GM18870 (cell line): Measurements from ENCODE around the gene ANKRD53.

Experiments used
- ATAC-seq: cut with Tn5 transposase; IDR thresholded peaks from one replicate; pipeline ENCODE4 v1.9.1; 2021; ENCODE audit warnings: moderate library complexity; ENCODE audit not compliant: unreplicated experiment

Gene ANKRD53

DNA sequence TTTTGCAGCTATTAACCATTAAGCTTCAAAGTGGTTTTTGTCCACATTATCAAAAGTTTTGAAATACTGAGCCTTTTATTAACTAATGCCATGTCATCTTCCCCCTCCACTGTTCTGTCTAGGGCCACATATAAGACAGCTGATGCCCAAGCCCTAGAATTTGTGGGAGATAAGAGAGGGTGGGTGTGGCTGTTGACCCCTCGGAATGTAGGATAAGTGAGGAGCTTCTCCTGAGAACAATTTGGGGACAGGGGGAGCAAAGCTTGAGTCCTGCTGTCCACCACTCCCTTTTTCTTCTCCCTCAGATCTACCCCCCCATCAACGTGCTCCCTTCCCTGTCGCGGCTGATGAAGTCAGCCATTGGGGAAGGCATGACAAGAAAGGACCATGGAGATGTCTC, 14.3 kb upstream of the ANKRD53 start:
- ATAC-seq: no peak

DNA sequence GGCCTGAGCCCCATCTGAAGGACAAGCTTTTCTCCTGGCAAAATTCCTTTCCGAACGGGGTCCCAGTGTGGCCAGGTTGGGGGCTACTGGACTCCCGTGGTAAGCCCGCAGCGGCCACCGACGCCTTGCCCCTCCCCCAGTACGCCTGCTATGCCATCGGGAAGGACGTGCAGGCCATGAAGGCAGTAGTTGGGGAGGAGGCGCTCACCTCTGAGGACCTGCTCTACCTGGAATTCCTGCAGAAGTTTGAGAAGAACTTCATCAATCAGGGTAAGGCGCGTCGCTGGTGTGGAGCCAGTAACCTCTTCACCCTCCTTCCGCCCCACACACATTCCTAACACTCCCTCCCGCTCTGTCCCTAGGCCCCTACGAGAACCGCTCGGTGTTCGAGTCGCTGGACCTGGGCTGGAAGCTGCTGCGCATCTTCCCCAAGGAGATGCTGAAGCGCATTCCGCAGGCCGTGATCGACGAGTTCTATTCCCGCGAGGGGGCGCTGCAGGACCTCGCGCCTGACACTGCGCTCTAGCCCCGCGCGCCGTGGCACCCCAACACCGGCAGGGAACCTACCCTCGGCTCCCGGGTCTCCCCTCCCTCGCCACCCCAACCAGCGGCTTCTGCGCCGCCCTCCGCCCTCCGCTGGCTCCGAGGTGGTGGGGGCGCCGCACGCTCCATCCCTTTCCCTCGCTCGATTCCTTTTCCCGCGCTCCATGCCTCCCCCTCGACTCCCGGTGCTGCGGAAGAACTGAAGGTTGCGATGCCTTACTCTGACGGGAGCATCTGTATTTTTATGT, 13.6 kb upstream of the ANKRD53 start:
- ATAC-seq: no peak

DNA sequence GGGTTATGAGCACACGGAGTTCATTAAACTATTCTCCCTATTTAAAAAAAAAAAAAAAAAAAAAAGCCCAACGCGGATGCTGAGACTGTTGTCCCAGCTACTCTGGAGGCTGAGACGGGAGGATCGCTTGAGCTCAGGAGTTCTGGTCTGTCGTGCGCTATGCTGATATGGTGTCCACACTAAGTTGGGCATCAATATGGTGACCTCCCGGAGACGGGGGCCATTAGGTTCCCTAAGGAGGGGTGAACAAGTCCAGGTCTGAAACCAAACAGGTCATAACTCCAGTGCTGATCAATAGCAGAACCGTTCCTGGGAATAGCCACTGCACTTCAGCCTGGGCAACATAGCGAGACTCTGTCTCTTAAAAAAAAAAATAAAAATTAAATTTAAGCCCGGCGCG, 12.9 kb upstream of the ANKRD53 start:
- no peak for ATAC-seq

DNA sequence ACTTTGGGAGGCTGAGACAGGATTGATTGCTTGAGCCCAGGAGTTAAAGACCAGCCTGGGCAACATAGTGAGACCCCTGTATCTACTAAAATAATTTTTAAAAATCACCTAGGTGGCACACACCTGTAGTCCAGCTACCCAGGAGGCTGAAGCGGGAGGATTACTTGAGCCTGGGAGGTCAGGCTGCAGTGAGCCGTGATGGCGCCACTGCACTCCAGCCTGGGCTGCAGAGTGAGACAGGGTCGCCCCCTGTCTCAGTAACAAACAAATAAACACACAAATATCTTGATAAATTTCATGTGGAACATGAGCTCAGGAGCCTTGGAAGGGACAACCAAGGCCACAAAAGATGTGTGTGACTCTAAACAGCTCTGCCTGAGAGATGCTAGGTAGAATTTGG, 11.7 kb upstream of the ANKRD53 start:
- ATAC-seq: no peak

DNA sequence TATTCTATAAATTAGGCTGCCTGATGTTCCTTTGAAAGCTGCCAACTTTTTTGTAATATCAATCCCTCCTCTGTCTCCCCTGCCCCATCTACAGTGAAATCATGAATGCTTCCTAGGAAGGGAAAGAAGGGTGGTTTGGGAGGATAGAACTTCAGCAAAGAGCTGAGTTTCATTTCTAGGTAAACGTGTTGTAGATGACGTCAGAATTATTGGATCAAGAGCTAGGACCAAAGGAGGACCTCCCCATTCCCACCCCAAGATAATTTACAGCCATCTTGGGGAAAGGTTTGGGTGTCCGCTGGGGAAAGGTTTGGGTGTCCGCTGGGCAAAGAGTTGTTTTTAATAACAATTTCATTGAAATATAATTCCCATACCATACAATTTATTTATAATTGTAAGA, 11.2 kb upstream of the ANKRD53 start:
- ATAC-seq: no peak

DNA sequence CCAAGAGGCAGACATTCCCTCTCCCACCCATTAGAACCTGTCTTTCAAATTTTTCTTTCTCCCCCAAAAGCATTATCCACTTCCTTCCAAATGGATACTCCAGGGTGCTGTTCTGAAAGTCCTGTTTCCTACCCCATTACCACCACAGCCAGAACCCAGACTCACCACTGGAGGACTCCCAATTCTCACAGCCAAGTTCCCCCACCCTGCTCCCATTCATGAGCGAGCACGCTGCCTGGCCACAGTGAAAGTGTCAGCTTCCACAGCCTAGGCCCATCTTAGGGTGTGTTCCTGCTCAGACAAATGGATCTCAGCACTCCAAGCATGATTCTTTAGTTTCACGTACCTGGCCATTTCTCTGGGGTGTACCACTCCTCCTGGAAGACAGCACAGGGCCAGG, 3.8 kb upstream of the ANKRD53 start:
- ATAC-seq: no peak

DNA sequence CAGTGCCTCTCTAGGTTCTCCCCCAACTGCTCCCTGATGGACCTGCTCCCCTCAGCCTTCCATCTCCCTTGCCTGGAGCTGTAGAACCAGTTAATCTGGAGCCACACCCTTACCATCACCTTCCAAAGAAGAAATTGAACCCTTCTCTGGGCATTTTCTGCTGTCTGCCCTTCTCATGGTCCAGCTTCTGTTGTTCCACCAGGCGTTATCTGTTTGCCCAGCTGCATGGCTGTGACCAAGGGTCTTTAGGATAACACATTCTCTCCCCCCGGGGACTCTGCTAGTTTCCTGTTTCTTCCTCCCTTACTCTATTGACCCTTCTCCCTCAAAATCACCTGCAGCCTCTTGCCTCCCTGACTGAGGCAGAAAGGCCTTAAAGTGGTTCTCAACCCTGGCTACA, 3.2 kb upstream of the ANKRD53 start:
- no peak for ATAC-seq

DNA sequence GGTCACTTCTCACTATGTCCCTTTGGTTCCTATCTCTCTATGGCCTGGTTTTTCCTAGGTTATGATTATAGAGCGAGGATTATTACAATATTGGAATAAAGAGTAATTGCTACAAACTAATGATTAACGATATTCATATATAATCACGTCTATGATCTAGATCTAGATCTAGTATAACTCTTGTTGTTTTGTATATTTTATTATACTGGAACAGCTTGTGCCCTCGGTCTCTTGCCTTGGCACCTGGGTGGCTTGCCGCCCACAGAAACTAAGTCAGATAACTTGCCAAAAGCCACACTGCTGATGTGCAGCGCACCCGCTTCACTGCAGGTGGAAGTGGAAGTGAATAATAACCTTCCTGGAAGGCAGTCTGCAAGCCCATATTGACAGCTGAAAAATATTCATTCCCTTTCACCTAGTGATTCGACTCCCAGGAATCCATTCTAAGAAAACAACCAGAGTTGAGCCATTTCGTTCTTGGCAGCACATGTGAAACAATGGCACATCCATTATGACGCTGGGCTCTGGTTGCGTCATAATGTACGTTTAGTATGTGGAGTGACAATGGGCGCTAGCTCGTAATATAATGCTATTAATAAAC, 725 bp upstream of the ANKRD53 start:
- no peak for ATAC-seq

DNA sequence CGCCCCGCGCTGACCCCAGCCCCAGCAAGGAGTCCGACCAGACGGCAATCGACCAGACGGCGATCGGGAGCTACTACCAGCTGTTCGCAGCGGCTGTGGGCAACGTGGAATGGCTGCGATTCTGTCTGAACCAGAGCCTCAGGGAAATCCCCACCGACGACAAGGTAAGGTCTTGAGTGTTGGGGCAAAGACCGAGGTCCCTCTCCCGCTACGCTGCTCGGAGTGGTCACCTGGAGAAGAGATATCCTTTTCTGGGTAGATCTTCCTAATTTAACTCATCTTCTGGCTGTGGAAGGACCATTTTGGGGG, 704 bp downstream of the ANKRD53 start:
- ATAC-seq: no peak

DNA sequence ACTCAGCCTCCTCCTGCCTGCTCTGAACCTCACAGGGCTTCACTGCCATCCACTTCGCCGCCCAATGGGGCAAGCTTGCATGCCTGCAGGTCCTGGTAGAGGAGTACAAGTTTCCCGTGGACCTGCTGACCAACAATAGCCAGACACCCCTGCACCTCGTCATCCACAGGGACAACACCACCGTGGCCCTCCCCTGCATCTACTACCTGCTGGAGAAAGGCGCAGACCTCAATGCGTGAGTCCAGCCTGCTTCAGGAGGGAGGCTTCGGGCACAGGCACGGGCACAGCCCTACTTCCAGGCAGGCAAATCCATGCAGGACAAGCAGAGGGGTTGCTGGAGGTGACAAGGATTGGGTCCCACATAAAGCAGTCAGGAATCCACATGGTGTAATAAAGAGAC, 1.2 kb downstream of the ANKRD53 start:
- ATAC-seq: no peak

DNA sequence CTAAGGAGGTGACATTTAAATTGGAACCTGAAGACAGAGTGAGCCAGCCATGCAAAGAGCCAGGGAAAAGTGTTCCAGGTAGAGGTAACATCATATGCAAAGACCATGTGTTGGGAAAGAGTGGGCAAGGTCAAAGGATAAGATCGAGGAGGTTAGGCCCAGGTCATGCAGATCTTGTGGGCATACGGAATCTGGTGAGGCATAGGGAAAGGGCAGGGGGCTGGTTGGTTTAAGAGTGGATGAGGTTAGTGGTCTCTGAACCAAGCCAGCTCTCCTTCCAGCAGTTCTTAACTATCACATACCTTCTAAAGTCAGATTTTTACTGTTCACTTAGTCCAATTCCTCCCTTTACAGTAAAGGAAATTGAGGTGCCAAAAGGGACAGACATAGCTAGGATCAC, 3.0 kb downstream of the ANKRD53 start:
- no peak for ATAC-seq

DNA sequence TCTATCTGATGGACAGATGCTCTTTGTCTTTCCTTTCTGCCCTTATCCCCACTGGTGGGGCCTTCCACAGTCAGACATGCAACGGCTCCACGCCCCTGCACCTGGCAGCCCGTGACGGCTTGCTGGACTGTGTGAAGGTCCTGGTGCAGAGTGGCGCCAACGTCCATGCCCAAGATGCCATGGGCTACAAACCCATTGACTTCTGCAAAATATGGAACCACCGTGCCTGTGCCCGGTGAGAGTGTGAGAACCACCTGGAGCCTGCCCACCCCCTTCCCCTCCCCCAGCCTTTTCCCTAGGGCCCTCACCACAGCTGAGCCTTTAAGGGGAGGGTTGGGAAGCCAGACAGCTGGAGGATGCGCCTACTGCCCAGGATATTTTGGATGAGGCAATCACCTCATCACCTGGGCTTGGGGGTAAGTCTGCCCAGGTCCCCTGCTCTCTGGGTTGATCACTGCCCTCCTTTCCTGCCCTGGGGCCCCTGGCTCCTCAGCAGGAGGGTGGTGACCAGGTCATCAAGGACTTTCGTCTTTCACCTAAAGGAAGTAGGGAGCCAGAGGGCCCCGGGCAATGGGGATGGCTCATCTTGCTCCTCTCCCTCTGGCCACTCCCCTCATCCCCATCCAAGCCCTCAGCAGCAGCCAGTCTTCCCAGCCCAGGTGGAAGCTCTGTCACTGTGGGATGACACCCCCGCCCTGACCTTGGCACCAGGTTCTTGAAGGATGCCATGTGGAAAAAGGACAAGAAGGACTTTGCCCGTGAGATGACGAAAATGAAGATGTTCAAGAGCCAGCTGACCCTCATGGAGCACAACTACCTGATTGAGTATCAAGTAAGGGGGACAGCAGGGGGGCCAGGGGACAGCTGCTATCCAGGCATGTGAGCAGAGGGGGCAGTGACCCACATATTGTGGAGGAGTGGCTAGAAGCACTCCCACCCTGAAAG, 3.7 kb downstream of the ANKRD53 start:
- ATAC-seq: no peak

DNA sequence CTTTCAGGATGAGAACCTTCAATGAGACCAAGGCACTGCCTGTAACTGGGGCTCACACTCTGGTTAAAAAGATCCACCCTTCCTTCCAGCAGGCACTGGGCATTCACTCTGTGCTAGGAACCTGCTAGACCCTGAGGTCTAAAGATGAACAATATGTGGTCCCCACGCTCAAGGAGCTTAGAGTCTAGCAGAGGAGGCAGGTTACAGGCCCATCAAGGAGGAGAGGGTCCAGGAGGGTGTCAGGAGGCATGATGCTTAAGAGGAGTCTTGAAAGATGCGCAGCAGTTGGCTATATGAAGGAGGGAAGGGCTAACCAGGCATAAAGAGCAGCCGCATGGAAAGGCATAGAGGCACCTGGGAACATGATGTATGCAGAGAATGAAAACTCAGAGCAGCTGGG, 4.5 kb downstream of the ANKRD53 start:
- no peak for ATAC-seq

DNA sequence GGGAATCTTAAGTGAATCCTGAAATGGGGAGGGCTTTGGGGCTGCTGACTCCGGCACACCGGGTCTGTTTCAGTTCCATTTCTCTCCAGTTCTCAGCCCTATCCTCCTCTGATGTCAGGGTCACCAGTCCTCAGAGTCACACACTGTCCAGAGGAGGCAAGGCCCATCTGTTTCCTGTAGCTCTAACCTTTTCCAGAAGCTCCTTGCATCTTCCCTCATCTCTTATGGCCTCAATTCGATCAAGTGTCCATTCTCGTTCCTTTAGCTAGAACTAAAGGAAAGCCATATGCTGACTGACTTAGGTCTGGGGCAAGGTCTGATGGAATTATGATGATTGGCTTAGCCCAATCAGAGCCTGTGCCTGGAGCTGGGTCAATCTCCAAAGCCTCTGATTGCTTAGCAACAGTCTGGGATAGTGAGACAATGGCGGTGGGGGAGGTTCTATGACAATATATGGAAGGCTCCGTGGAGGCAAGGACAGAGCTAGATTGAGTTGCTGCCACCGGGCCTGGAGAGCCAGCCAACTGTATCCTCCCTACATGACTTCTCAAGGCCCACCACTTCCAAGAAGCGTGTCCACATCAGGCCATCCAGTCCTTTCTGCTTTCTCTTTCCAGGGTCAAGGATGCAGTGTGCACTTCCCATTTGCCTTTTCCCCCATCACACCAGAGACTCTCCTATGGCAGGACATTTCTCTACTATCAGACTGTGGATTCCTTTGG, 5.2 kb downstream of the ANKRD53 start:
- ATAC-seq: no peak

DNA sequence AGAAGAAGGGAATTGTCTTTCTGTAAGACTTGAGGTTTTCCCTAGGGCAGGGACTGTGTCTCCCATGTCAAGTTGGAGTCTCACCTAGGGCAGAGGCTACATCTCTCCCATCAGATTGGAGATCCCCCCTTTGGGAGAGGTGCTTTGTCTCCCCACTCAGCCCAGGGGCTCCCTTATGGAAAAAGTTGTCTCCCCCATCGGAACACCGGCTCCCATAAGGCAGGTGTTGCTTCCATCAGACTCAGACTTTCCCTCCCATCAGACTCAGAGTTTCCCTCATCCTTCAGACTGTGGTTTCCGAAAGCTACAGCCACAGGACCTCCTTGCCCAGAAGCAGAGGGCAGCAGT, 5.8 kb downstream of the ANKRD53 start:
- no peak for ATAC-seq

DNA sequence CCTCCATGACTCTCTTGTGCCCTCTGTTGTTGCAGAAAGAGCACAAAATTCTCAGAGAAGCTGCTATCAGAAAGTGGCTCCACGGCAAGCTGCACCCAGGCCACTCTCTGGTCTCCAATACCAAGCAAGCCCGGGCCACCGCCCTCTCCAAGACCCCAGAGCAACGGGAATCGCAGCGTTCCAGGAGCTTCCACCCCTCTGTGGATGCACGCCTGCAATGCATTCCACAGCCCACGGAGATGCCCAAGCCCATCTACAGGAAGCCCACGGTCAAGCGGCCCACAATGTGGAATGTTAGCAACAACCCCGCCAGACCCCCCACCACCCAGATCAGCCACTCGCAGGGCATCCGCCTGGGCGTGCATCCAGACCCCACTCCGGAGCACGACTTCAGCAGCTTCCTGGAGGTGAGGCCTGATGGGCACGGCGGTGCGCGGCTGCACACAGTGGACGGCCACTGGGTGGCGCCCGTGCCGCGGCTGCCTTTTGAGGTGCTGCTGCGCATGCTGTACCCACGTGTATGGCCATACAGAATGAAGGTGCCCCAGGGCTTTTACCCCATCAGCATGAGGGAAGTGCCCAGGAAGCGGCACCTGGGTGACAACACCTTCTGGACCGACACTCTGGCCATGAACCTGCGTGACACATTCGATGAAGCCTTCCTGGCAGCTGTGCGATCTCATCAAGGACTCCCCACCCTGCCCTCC, 6.3 kb downstream of the ANKRD53 start:
- peak; percentile 69 for ATAC-seq

DNA sequence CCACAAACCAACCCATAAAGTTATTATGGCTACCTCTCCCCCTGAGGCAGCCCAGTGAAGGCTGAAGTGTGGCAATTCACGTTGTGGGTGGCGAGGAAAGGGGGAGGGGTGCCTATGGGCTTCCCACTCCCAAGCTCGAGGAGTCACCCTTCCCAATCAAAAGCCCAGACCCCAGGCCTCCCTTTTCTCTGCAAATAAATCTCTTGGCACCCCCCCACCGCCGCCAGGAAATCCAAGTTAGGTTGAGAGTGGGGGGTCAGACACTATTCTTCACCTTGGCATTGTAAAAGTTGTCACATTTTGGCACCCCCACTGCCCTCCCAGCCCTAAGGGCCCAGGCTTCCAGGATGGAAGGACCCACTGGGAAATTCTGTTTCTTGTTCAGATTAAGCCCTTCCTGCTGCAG, 6.9 kb downstream of the ANKRD53 start:
- no peak for ATAC-seq

DNA sequence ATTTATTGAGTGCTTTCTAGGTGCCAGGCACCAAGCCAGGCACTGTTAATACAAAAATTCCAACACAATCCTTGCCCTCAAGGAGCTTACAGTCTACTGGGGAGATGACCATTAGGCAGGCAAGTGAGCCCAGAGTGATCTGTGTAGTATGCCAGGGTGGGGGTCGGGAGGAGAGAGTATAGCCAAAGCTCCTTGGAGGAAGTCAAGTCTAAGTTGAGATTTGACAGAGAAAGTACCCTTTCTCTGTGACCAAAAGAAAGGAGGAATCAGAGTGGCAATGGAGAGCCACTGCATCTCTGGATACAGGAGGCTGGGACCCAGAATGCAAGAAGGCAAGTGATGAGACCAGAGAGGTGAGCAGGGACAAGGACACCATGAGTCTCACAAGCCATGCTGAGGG, 7.5 kb downstream of the ANKRD53 start:
- ATAC-seq: no peak

DNA sequence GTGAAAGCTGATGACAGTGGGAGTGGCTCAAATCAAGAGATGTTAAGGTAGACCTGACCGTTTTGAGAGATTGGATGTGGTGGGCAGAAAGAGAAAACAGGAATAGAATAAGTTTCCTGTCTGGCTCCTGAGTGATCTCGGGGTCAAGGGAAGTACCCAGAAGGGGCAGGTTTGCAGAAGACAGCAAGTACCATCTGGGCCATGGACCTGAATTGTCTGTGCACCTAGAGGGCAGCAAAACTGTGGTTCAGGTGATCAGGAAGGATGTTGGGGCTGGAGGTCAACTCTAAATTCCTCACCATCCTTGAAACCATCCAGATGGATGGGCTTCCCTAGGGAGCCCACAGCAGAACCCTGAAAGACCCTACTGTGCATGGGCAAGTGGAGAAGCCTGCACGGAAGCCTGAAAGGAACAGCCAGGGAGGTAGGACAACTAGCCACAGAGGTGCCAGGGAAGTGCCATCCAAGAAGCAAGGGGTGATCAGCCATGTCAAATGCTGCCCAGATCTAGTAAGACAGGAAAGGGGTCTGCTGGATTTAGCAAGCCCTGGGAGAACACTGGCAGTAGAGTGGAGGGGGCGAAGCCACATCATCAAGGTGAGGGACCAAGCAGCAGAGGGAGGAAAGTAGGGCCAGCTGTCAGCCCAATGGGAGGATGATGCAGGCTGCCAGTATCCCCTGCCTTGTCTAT, 8.2 kb downstream of the ANKRD53 start:
- no peak for ATAC-seq

DNA sequence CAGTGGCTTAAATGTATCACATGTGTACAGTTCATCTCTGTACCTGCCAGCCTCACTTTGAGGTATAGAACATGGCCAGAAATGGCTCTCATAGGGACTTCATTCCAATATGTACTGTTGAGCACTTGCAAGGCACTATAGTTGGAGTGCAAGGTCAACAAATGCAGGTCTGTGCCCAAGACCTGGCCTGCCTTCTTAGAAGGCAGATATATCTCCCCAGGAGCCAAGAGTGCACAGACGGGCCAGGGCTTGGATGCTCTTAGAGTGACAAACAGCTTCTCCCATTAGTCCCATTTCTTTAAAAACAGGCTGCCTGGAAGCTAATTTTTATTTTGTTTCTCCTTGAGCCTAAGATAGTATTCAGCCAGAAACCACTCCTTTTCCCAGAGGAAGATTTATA, 9.0 kb downstream of the ANKRD53 start:
- ATAC-seq: no peak
